ENCODE results near the gene PLIN1.

Gene PLIN1

DNA sequence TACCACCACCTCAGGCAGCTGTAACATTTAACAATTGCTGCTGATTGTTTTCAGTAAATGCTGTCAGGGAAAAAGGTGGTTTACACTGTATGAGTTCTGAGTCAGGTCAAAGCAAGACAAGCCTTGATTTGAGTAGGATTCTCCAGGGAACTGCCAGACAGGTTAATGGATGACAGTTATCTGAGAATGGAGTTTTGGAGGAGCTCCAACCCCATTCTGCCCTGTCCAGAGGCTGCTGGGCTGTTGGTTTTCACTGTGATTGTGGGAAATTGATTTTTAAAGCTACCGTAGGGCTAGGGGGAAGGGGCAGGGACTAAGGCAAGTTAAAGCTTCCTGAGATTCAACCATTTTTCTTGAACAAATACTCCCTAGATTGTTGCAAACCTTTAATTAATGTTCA, 64.0 kb downstream of the PLIN1 start:
- no peak for TF ChIP-seq TAF1 (IDR thresholded peaks at IDR 0.05; ENCODE audit: borderline replicate concordance, insufficient read depth, low read length)
- TF ChIP-seq SIN3A (IDR thresholded peaks at IDR 0.05; ENCODE audit: borderline replicate concordance, insufficient read depth, low read length), result no peak
- TF ChIP-seq FOXP2 (optimal IDR thresholded peaks at IDR 0.05; ENCODE audit: borderline replicate concordance, extremely low read depth, extremely low read length, insufficient read depth), result no peak
- TF ChIP-seq POLR2AphosphoS5 (IDR thresholded peaks at IDR 0.05; ENCODE audit: low read depth, low read length), result no peak
- TF ChIP-seq, protein P1, sequence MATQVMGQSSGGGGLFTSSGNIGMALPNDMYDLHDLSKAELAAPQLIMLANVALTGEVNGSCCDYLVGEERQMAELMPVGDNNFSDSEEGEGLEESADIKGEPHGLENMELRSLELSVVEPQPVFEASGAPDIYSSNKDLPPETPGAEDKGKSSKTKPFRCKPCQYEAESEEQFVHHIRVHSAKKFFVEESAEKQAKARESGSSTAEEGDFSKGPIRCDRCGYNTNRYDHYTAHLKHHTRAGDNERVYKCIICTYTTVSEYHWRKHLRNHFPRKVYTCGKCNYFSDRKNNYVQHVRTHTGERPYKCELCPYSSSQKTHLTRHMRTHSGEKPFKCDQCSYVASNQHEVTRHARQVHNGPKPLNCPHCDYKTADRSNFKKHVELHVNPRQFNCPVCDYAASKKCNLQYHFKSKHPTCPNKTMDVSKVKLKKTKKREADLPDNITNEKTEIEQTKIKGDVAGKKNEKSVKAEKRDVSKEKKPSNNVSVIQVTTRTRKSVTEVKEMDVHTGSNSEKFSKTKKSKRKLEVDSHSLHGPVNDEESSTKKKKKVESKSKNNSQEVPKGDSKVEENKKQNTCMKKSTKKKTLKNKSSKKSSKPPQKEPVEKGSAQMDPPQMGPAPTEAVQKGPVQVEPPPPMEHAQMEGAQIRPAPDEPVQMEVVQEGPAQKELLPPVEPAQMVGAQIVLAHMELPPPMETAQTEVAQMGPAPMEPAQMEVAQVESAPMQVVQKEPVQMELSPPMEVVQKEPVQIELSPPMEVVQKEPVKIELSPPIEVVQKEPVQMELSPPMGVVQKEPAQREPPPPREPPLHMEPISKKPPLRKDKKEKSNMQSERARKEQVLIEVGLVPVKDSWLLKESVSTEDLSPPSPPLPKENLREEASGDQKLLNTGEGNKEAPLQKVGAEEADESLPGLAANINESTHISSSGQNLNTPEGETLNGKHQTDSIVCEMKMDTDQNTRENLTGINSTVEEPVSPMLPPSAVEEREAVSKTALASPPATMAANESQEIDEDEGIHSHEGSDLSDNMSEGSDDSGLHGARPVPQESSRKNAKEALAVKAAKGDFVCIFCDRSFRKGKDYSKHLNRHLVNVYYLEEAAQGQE (IDR thresholded peaks at IDR 0.05; ENCODE audit: insufficient read depth in 1 of 2, low read depth in 2 of 2, low read length in 2 of 2), result no peak

Measured in PFSK-1 (cell line).